ENCODE results near the gene PIP5K1B.

- TF ChIP-seq CTCF (optimal IDR thresholded peaks at IDR 0.05 in 1 of 3, IDR thresholded peaks at IDR 0.05 in 1 of 3, conservative IDR thresholded peaks at IDR 0.05 in 1 of 3; ENCODE audit: extremely low read depth in 1 of 3, insufficient read depth in 2 of 3, low read length in 3 of 3) (no peak), EZH2 (IDR thresholded peaks at IDR 0.05; ENCODE audit: low read length) (no peak)
Measured at GRCh38 chr9:68877219-68877618, 172.2 kb downstream of the PIP5K1B start.
